ENCODE data around the gene STK32B. TPM values are rescaled to one million over a fixed set of nuclear protein-coding genes. Genes with fewer than 3 reads are reported as not detected.

STK32B gene
- total and polyA plus RNA-seq, 2 experiments from 2014 or later, result 0.71 to 2.3 TPM

DNA sequence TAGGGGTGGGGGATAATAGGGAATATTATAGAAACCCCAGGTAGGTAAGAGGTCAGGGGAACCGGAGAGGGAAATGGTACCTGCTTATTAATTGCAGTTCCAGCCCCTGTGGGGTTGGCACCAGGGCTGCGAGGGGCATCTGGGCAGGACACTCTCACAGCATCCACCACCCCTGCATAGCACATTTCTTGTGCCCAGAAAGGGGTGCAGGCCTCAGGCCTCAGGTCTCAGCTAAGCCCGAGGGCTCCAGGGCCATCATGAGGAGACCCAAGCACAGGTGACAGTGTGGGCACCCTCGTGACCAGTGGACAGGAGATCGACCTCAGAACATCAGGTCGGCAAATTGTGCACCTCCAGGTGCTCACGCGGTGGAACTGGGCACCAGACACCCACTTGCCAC, 492.4 kb downstream of the STK32B start:
- H3K4me3 ChIP-seq, result no peak overlapping the region
- no peaks in the 10 kb centered on the region for H4K20me1 ChIP-seq (replicated peaks; ENCODE audit: insufficient read depth)
- H2AFZ ChIP-seq, result no peak overlapping the region
- DNase-seq (ENCODE audit: low spot score), result no peak
- no peak for TF ChIP-seq STAT1 (IDR thresholded peaks at IDR 0.05; ENCODE audit: unreplicated experiment)
- TF ChIP-seq, protein P1, sequence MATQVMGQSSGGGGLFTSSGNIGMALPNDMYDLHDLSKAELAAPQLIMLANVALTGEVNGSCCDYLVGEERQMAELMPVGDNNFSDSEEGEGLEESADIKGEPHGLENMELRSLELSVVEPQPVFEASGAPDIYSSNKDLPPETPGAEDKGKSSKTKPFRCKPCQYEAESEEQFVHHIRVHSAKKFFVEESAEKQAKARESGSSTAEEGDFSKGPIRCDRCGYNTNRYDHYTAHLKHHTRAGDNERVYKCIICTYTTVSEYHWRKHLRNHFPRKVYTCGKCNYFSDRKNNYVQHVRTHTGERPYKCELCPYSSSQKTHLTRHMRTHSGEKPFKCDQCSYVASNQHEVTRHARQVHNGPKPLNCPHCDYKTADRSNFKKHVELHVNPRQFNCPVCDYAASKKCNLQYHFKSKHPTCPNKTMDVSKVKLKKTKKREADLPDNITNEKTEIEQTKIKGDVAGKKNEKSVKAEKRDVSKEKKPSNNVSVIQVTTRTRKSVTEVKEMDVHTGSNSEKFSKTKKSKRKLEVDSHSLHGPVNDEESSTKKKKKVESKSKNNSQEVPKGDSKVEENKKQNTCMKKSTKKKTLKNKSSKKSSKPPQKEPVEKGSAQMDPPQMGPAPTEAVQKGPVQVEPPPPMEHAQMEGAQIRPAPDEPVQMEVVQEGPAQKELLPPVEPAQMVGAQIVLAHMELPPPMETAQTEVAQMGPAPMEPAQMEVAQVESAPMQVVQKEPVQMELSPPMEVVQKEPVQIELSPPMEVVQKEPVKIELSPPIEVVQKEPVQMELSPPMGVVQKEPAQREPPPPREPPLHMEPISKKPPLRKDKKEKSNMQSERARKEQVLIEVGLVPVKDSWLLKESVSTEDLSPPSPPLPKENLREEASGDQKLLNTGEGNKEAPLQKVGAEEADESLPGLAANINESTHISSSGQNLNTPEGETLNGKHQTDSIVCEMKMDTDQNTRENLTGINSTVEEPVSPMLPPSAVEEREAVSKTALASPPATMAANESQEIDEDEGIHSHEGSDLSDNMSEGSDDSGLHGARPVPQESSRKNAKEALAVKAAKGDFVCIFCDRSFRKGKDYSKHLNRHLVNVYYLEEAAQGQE (IDR thresholded peaks at IDR 0.05; ENCODE audit: unreplicated experiment), result no peak
- TF ChIP-seq NANOG (IDR thresholded peaks at IDR 0.05; ENCODE audit: borderline replicate concordance), result no peak
- TF ChIP-seq JUNB (IDR thresholded peaks at IDR 0.05; ENCODE audit: unreplicated experiment), result no peak
- TF ChIP-seq, protein P2, sequence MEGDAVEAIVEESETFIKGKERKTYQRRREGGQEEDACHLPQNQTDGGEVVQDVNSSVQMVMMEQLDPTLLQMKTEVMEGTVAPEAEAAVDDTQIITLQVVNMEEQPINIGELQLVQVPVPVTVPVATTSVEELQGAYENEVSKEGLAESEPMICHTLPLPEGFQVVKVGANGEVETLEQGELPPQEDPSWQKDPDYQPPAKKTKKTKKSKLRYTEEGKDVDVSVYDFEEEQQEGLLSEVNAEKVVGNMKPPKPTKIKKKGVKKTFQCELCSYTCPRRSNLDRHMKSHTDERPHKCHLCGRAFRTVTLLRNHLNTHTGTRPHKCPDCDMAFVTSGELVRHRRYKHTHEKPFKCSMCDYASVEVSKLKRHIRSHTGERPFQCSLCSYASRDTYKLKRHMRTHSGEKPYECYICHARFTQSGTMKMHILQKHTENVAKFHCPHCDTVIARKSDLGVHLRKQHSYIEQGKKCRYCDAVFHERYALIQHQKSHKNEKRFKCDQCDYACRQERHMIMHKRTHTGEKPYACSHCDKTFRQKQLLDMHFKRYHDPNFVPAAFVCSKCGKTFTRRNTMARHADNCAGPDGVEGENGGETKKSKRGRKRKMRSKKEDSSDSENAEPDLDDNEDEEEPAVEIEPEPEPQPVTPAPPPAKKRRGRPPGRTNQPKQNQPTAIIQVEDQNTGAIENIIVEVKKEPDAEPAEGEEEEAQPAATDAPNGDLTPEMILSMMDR (conservative IDR thresholded peaks at IDR 0.05; ENCODE audit: low read depth in 2 of 2), result no peak
- no peak for TF ChIP-seq ZNF114 (CRISPR knock-in tag; IDR thresholded peaks at IDR 0.05)
- TF ChIP-seq, protein P3, sequence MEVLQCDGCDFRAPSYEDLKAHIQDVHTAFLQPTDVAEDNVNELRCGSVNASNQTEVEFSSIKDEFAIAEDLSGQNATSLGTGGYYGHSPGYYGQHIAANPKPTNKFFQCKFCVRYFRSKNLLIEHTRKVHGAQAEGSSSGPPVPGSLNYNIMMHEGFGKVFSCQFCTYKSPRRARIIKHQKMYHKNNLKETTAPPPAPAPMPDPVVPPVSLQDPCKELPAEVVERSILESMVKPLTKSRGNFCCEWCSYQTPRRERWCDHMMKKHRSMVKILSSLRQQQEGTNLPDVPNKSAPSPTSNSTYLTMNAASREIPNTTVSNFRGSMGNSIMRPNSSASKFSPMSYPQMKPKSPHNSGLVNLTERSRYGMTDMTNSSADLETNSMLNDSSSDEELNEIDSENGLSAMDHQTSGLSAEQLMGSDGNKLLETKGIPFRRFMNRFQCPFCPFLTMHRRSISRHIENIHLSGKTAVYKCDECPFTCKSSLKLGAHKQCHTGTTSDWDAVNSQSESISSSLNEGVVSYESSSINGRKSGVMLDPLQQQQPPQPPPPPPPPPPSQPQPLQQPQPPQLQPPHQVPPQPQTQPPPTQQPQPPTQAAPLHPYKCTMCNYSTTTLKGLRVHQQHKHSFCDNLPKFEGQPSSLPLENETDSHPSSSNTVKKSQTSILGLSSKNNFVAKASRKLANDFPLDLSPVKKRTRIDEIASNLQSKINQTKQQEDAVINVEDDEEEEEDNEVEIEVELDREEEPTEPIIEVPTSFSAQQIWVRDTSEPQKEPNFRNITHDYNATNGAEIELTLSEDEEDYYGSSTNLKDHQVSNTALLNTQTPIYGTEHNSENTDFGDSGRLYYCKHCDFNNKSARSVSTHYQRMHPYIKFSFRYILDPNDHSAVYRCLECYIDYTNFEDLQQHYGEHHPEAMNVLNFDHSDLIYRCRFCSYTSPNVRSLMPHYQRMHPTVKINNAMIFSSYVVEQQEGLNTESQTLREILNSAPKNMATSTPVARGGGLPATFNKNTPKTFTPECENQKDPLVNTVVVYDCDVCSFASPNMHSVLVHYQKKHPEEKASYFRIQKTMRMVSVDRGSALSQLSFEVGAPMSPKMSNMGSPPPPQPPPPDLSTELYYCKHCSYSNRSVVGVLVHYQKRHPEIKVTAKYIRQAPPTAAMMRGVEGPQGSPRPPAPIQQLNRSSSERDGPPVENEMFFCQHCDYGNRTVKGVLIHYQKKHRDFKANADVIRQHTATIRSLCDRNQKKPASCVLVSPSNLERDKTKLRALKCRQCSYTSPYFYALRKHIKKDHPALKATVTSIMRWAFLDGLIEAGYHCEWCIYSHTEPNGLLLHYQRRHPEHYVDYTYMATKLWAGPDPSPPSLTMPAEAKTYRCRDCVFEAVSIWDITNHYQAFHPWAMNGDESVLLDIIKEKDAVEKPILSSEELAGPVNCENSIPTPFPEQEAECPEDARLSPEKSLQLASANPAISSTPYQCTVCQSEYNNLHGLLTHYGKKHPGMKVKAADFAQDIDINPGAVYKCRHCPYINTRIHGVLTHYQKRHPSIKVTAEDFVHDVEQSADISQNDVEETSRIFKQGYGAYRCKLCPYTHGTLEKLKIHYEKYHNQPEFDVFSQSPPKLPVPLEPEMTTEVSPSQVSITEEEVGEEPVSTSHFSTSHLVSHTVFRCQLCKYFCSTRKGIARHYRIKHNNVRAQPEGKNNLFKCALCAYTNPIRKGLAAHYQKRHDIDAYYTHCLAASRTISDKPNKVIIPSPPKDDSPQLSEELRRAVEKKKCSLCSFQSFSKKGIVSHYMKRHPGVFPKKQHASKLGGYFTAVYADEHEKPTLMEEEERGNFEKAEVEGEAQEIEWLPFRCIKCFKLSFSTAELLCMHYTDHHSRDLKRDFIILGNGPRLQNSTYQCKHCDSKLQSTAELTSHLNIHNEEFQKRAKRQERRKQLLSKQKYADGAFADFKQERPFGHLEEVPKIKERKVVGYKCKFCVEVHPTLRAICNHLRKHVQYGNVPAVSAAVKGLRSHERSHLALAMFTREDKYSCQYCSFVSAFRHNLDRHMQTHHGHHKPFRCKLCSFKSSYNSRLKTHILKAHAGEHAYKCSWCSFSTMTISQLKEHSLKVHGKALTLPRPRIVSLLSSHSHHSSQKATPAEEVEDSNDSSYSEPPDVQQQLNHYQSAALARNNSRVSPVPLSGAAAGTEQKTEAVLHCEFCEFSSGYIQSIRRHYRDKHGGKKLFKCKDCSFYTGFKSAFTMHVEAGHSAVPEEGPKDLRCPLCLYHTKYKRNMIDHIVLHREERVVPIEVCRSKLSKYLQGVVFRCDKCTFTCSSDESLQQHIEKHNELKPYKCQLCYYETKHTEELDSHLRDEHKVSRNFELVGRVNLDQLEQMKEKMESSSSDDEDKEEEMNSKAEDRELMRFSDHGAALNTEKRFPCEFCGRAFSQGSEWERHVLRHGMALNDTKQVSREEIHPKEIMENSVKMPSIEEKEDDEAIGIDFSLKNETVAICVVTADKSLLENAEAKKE (CRISPR knock-in tag; IDR thresholded peaks at IDR 0.05), result no peak
- TF ChIP-seq CREB1 (CRISPR knock-in tag; IDR thresholded peaks at IDR 0.05; ENCODE audit: low read depth), result no peak
- TF ChIP-seq ZNF331 (CRISPR knock-in tag; IDR thresholded peaks at IDR 0.05; ENCODE audit: low read depth), result no peak
- Mint-ChIP-seq H3K27me3 (ENCODE audit: insufficient read depth, low read depth, poor library complexity) (peaks cover 2% of the 10 kb centered on the region), H3K4me1 (no peaks in the 10 kb centered on the region; the same call in 2 of the 3 replicates), H3K27ac (no peak overlapping the region), H3K4me3 (no peak overlapping the region), H3K36me3 (ENCODE audit: low read depth) (no peaks in the 10 kb centered on the region), H3K9me3 (peaks cover 10% of the 10 kb centered on the region; the same call in 2 of the 3 replicates)
- H3K79me2 ChIP-seq (replicated peaks; ENCODE audit: insufficient read depth), result no peaks in the 10 kb centered on the region
- no peaks in the 10 kb centered on the region for H3K27me3 ChIP-seq (ENCODE audit: insufficient read depth)
- H3F3A ChIP-seq (replicated peaks; ENCODE audit: low read depth), result no peaks in the 10 kb centered on the region
- H3K36me3 ChIP-seq (ENCODE audit: insufficient read depth), result peaks cover 3% of the 10 kb centered on the region
- no peaks in the 10 kb centered on the region for H3K4me1 ChIP-seq (ENCODE audit: insufficient read depth)
- H3K9me2 ChIP-seq (ENCODE audit: insufficient read depth), result no peaks in the 10 kb centered on the region
- no peak for ATAC-seq
- no peak overlapping the region for H3K4me2 ChIP-seq
- no peak overlapping the region for H3K27ac ChIP-seq (ENCODE audit: low read depth)
